Nephron (organoid): Measurements from ENCODE around the gene CLNK.

Experiments
- H3K27ac Mint-ChIP-seq, 3 experiments: 2 replicates each; pipeline ENCODE4 v1.8.0; 2020; ENCODE audit warnings: mixed read lengths in 3 of 3, mild to moderate bottlenecking in 2 of 3, moderate library complexity in 1 of 3
- H3K27me3 Mint-ChIP-seq: 2 replicates; pipeline ENCODE4 v1.8.0; 2021; ENCODE audit warnings: low read depth, mild to moderate bottlenecking, moderate library complexity, mixed read lengths
- H3K36me3 Mint-ChIP-seq: 2 replicates; pipeline ENCODE4 v1.8.0; 2020; ENCODE audit warnings: low read depth, mixed read lengths
- H3K4me1 Mint-ChIP-seq: 2 replicates; pipeline ENCODE4 v1.8.0; 2020; ENCODE audit warnings: mixed read lengths
- H3K4me3 Mint-ChIP-seq, 3 experiments: 2 replicates each; pipeline ENCODE4 v1.8.0; 2020; ENCODE audit warnings: mild to moderate bottlenecking in 3 of 3, mixed read lengths in 3 of 3, moderate library complexity in 2 of 3
- H3K9me3 Mint-ChIP-seq: 2 replicates; pipeline ENCODE4 v1.8.0; 2020; ENCODE audit warnings: mixed read lengths
- CTCF ChIP-seq, 3 experiments: fragments of 200-600 bp; sonication (generic); IDR thresholded peaks; one replicate each; pipeline ENCODE4 v1.5.0; 2021; ENCODE audit warnings: antibody characterized with exemption in 3 of 3; ENCODE audit not compliant: unreplicated experiment in 3 of 3

Gene CLNK

GRCh38 chr4:10722957-10723356 lies 38.4 kb upstream of the CLNK start:
- no peaks in the 10 kb centered on the region for H3K4me1 Mint-ChIP-seq
- no peaks in the 10 kb centered on the region for H3K36me3 Mint-ChIP-seq
- no peaks in the 10 kb centered on the region for H3K9me3 Mint-ChIP-seq
- H3K27me3 Mint-ChIP-seq, result peaks cover 6% of the 10 kb centered on the region
- TF ChIP-seq CTCF (IDR thresholded peaks at IDR 0.05; ENCODE audit: unreplicated experiment in 3 of 3), result no peak
- H3K27ac Mint-ChIP-seq, result no peak overlapping the region
- H3K4me3 Mint-ChIP-seq, result no peak overlapping the region

- no peaks in the 10 kb centered on the region for H3K9me3 Mint-ChIP-seq
- H3K27ac Mint-ChIP-seq, result no peak overlapping the region
- no peak overlapping the region for H3K4me3 Mint-ChIP-seq
- peaks cover 4% of the 10 kb centered on the region for H3K27me3 Mint-ChIP-seq
- H3K36me3 Mint-ChIP-seq, result no peaks in the 10 kb centered on the region
- no peaks in the 10 kb centered on the region for H3K4me1 Mint-ChIP-seq
- no peak for TF ChIP-seq CTCF (IDR thresholded peaks at IDR 0.05; ENCODE audit: unreplicated experiment in 3 of 3)
These were observed 37.0 kb upstream of the CLNK start for GRCh38 chr4:10721616-10722015.

- Mint-ChIP-seq H3K27me3 (no peaks in the 10 kb centered on the region), H3K4me1 (no peaks in the 10 kb centered on the region), H3K4me3 (no peak overlapping the region), H3K27ac (no peak overlapping the region), H3K36me3 (no peaks in the 10 kb centered on the region), H3K9me3 (peaks cover 6% of the 10 kb centered on the region)
- TF ChIP-seq CTCF (IDR thresholded peaks at IDR 0.05; ENCODE audit: unreplicated experiment in 3 of 3), result no peak
These were observed 31.6 kb upstream of the CLNK start for GRCh38 chr4:10716163-10716562.

- Mint-ChIP-seq H3K4me3 (no peak overlapping the region), H3K27ac (no peak overlapping the region), H3K4me1 (no peaks in the 10 kb centered on the region), H3K9me3 (peaks cover 6% of the 10 kb centered on the region), H3K36me3 (no peaks in the 10 kb centered on the region), H3K27me3 (no peaks in the 10 kb centered on the region)
- TF ChIP-seq CTCF (IDR thresholded peaks at IDR 0.05; ENCODE audit: unreplicated experiment in 3 of 3), result no peak
These were observed 31.1 kb upstream of the CLNK start for GRCh38 chr4:10715696-10716095.

- Mint-ChIP-seq H3K4me3 (no peak overlapping the region), H3K9me3 (peaks cover 6% of the 10 kb centered on the region), H3K4me1 (no peaks in the 10 kb centered on the region)
These were observed 30.6 kb upstream of the CLNK start for GRCh38 chr4:10715135-10715534.

More at GRCh38 chr4:10715135-10715534, 30.6 kb upstream of the CLNK start:
- Mint-ChIP-seq H3K27me3 (no peaks in the 10 kb centered on the region), H3K36me3 (no peaks in the 10 kb centered on the region), H3K27ac (no peak overlapping the region)
- TF ChIP-seq CTCF (IDR thresholded peaks at IDR 0.05; ENCODE audit: unreplicated experiment in 3 of 3), result no peak
